Eye (tissue), 1 donor: ENCODE measurements around the gene GLO1.

ENCODE experiments used
- DNase-seq: peaks from one replicate; pipeline ENCODE4 v3.0.0-alpha.2; 2015

The GLO1 gene

DNA sequence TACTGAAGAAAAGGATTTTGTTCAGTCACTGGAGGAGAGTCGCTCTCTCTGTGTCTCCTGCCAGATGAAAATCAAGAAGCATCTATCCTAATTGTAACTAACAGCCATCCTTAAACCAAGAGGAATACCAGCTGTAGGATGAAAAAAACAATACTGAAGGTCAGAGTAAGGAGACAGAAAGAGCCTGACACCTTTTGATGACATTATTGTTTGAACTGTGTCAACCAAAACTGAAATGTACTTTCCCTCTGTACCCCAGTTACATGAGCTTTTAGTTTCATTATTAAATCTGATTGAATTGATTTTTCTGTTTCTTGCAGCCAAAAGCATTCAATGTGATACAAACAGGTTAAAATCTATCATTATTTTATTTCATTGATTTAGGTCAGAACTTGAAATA, 46.0 kb downstream of the GLO1 start:
- DNase-seq = no peak

DNA sequence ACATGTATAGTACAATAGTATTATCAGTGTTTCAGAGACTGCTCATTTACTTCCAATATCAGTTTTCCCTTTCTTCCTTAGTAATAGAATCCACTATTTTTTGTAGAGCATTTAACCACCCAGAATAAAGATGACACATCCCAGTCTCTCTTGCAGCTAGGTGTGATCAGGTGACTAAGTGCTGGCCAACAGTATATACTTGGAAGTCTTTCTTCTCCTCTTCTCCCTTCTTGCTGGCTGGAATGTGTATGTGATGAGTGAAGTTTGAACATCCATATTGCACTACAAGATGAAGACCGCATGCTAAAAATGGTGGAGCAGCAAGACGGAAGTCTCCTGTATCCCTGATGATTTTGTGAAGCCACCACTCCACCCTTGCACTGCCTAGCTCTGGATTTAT, 48.7 kb downstream of the GLO1 start:
- no peak for DNase-seq

DNA sequence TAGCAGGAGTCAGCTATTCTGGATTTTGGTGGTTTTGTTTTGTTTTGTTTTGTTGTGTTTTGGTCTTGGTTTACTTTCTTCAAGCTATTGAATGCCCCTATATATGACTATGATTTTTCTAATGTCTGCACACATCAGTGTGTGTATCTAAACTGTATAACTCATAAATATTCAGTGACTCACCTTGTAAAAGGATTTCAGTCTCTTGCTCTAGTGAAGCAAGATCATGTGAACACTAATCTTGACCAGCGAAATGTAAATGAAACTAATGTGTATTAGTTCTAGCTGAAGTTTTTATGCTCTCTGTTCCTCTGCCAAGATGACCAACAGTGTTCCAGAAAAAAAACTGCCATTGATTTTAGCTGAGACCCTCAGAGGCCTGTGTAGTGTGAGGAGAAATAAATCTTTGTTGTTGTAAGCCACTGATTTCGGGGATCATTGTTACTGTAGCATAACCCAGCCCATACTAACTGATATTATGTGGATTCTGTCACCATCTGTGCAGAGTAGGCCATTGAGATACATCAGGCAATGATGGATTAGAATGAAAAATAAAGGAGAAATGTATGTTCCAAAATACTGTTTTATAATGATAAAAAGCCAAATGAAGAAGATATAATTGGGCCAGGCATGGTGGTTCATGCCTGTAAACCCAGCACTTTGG, 51.7 kb downstream of the GLO1 start:
- DNase-seq = no peak

GRCh38 chr6:38650207-38650752, 52.7 kb downstream of the GLO1 start:
- no peak for DNase-seq

DNA sequence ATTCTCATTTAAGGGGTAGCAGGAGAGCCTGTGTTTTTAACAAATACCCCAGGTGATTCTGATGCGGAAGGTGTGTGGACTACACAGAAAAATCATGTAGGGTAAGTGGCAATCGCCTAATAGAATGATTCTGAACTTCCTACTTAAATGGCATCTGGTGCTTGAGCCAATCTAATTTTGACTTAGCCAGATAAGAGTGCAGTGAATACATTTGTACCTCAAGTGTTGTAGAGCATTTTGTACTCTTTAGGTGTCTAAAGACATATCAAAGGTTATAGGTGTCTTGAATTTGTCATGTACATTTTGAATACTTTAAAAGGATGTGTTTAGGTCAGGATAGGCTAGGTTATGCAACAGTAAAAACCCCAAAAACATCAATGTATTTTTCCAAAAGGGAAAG, 53.2 kb downstream of the GLO1 start:
- no peak for DNase-seq

DNA sequence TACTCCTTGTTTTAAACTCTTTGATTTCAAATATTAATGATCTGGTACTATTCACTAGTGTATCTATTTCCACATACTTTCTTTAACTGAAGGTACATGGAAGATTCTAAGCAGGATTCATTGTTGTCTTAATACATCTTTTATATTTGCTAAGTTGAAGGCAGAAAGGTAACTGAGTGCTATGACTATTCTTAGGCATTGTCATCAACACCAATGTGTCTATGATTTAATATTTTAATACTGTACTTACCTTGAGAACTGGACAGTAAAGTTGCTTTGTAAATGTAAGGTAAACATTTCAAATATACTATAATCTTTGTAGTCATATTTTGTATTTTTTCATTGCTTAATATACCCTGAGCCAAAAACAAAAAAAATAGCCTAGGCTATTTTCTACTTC, 54.3 kb downstream of the GLO1 start:
- no peak for DNase-seq

DNA sequence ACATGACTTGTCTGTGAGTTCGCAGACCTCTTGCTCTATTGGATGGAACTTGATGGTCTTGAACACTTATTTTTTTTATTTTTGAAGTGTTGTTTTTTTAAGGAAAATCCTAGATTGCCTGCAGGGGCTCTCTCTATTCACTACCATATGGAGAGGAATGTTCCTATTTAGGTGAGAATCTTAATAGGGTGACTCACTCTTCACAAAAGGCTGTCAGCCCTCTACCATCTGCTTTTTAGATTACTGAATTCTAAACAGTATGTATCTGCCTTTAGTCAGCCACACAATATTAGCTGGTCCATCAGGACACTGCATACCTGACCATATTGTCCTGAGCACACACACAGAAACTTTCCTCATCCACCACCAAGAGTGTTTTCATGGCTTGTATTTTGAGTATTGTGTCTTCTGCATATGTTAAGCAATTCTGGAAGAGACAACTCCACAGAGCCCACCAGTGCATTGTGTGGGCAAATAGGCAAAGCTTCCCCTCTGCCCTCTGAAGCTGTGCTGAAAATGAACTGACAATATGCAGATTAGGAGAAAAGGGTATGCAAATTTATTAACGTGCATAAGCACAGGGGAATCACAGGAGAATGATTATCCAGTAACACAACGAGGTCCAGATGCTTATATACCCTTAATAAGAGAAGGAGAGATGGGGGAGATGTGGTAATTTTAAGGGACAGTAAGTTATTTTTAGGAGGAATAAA, 56.6 kb downstream of the GLO1 start:
- no peak for DNase-seq

- no peak for DNase-seq
Measured at GRCh38 chr6:38644951-38645350, 58.0 kb downstream of the GLO1 start.

- no peak for DNase-seq
Measured at GRCh38 chr6:38640216-38640909, 62.6 kb downstream of the GLO1 start.

DNA sequence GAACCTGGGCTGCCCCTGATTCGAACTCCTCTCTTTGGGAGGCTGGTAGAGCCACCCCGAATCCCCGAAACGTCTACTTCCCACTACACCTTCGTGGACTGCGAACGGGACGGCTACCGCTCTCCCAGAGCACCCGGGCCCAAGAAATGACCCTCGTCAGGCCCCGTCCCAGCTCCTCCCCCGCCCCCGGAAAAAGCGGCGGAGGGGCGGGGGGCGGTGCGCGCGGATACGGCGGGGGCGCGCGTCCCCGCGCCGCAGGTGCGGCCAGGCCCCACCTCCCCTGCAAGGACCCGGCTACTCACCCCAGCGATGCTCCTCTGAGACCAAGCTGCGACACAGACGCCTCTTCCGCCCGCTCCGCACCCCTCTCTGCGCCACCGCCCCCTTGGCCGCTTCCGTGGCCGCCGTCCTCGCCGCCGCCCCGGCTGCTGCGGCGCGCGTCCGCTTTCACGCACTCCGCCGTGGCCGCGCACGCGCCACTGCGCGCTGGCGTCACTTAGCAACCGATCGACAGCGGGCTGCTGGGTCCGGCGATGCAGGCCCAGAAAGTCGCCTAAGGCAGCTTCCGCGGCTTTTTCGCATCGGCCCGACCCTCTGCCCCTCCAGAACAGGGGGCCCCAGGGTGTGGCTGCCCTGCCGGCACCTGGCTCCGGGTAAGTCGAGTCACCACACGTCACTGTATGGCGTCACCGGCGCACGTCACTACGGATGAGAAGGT, 63.3 kb downstream of the GLO1 start, which contains the start of gene BTBD9:
Gene BTBD9, minus strand, starts transcription at position 432 of the 718 bp plus-strand sequence.
- DNase-seq = peak; percentile 96

DNA sequence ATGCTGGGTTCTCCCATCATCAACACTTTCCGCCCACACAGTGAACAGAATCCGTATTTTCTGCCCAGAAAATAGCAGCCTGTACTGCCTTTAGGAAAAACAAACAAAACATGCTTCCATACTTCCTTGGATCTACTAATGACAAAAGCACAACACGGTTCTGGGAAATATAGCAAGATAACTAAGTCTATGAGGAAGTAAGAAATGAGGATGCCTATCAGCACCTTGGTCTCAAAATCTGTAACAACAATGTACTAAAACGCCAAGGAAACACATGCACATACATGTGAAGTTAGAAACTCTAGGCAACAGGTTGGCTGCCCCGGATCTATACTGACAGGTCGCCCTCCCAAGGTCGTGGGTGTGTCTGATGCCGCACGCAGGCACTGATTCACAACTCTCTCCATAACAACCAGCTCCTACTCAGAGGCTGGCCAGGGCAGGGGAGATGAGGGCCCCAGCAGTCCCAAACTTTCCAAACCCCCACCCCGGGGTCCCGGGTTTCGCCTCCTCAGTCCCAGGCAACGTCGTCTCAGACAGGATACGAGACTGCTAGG, 63.9 kb downstream of the GLO1 start:
- no peak for DNase-seq

GRCh38 chr6:38637756-38638155, 65.2 kb downstream of the GLO1 start:
- no peak for DNase-seq

GRCh38 chr6:38636027-38636426, 66.9 kb downstream of the GLO1 start:
- DNase-seq = no peak

- no peak for DNase-seq
Measured at GRCh38 chr6:38634518-38634917, 68.4 kb downstream of the GLO1 start.

GRCh38 chr6:38632490-38632889, 70.5 kb downstream of the GLO1 start:
- DNase-seq = no peak

- DNase-seq = no peak
Measured at GRCh38 chr6:38631186-38631783, 71.7 kb downstream of the GLO1 start.
